Endothelial cell of umbilical vein (primary cell): ENCODE measurements around the gene FCMR.

ENCODE experiments used
- EZH2 ChIP-seq: IDR thresholded peaks from 2 replicates; pipeline ENCODE4 v1.6.1; 2012; ENCODE audit warnings: borderline replicate concordance, low read depth, mild to moderate bottlenecking, moderate library complexity, low read length, inconsistent platforms; ENCODE audit not compliant: severe bottlenecking
- POLR2A ChIP-seq: IDR thresholded peaks from 2 replicates; pipeline ENCODE4 v1.6.1; 2012; ENCODE audit warnings: low read depth, mild to moderate bottlenecking, control low read depth, low read length
- TF ChIP-seq, protein P1 (sequence below), 2 donors: IDR thresholded peaks; 1 replicate in 1 of 2; 2 replicates in 1 of 2; pipeline ENCODE4 v1.5.1; 2011; ENCODE audit warnings: low read length in 2 of 2, mild to moderate bottlenecking in 2 of 2, moderate library complexity in 2 of 2, control low read depth in 1 of 2, inconsistent platforms in 1 of 2, low read depth in 1 of 2; ENCODE audit not compliant: insufficient read depth in 1 of 2; ENCODE audit errors: extremely low read depth in 1 of 2

DNA sequence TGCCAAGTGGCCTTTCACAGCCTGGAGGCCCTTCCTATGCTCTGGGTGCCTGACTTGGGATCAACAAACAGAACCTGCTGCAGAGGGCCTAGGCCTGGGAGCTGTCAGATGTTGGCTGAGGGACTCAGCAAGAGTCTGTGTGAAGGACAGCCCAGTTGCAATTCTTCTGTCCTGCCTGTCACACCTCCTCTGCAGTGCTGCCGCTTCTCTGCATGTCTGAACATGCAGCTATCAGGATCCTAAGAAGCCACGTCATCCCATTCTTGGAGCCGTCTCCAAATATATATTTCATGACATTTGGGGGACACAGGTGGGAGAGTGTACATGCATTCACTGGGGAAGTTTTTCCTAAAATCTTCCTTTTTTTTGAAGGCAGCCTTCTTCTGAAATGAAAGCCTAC lies 39.9 kb upstream of the FCMR start:
- TF ChIP-seq EZH2 (no peak), POLR2A (no peak)
- TF ChIP-seq, protein P1, sequence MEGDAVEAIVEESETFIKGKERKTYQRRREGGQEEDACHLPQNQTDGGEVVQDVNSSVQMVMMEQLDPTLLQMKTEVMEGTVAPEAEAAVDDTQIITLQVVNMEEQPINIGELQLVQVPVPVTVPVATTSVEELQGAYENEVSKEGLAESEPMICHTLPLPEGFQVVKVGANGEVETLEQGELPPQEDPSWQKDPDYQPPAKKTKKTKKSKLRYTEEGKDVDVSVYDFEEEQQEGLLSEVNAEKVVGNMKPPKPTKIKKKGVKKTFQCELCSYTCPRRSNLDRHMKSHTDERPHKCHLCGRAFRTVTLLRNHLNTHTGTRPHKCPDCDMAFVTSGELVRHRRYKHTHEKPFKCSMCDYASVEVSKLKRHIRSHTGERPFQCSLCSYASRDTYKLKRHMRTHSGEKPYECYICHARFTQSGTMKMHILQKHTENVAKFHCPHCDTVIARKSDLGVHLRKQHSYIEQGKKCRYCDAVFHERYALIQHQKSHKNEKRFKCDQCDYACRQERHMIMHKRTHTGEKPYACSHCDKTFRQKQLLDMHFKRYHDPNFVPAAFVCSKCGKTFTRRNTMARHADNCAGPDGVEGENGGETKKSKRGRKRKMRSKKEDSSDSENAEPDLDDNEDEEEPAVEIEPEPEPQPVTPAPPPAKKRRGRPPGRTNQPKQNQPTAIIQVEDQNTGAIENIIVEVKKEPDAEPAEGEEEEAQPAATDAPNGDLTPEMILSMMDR (IDR thresholded peaks at IDR 0.05; ENCODE audit: extremely low read depth in 1 of 2, insufficient read depth in 1 of 2, low read depth in 1 of 2, low read length in 2 of 2) = no peak
